Measurements from ENCODE around the gene ZSWIM1. TPM values are rescaled to one million over a fixed set of nuclear protein-coding genes. Genes with fewer than 3 reads are reported as not detected.

The ZSWIM1 gene
- total and polyA plus RNA-seq, 2 donors (not counting 1 experiment from before 2014, with no cell fraction given), result 5.4 to 15.7 TPM

GRCh38 chr20:45863543-45864470, 17.2 kb upstream of the ZSWIM1 start:
- Histone ChIP-seq H3K9ac (ENCODE audit: low read length) (no peak overlapping the region), H2AFZ (ENCODE audit: insufficient read depth, low read depth, low read length, poor library complexity, severe bottlenecking) (no peak overlapping the region), H3K27ac (ENCODE audit: low read length in 2 of 2) (no peak overlapping the region), H3K79me2 (ENCODE audit: control insufficient read depth, insufficient read depth, low read length) (peaks cover 30% of the 10 kb centered on the region), H3K4me2 (replicated peaks; ENCODE audit: low read depth, low read length, poor library complexity, severe bottlenecking) (no peak overlapping the region), H3K9me3 (ENCODE audit: control extremely low read depth in 1 of 3, control insufficient read depth in 2 of 3, insufficient read depth in 1 of 3, low read length in 2 of 3) (no peaks in the 10 kb centered on the region), H3K4me1 (ENCODE audit: control insufficient read depth in 2 of 2, insufficient read depth in 2 of 2, low read length in 2 of 2) (no peaks in the 10 kb centered on the region), H3K27me3 (replicated peaks in 1 of 4; ENCODE audit: control extremely low read depth in 1 of 4, control insufficient read depth in 3 of 4, insufficient read depth in 4 of 4, low read length in 3 of 4) (no peaks in the 10 kb centered on the region), H3K4me3 (ENCODE audit: control extremely low read depth in 1 of 5, extremely low read depth in 1 of 5, insufficient read depth in 1 of 5, low read depth in 2 of 5, low read length in 4 of 5) (no peak overlapping the region), H3K36me3 (replicated peaks in 1 of 2; ENCODE audit: control extremely low read depth in 1 of 2, control insufficient read depth in 1 of 2, extremely low read depth in 1 of 2, insufficient read depth in 2 of 2, low read length in 1 of 2) (no peaks in the 10 kb centered on the region), H4K20me1 (ENCODE audit: control insufficient read depth, insufficient read depth, low read length, poor library complexity, severe bottlenecking) (no peaks in the 10 kb centered on the region)
- intact Hi-C loops (cut with micrococcal nuclease), result no loop called here
- ChIA-PET CTCF (no interaction called here), POLR2A (interaction anchor here (0.7 kb wide), 1 partner anchor 187 kb away, joined by 5 read pairs; no protein-coding TSS in a partner anchor)
- WGBS (ENCODE audit: insufficient coverage), result 100% methylated on average over 5 of the region's 7 CpGs
- no peak overlapping the region for H3K27ac Mint-ChIP-seq
- TF ChIP-seq CTCF (IDR thresholded peaks at IDR 0.05), result no peak
- TF ChIP-seq EZH2 (IDR thresholded peaks at IDR 0.05; ENCODE audit: borderline replicate concordance, insufficient read depth, low read depth, low read length, poor library complexity, severe bottlenecking), result no peak
- DNase-seq, result no peak
- H3K27me3 Mint-ChIP-seq, result no peaks in the 10 kb centered on the region
- H3K4me1 Mint-ChIP-seq, result peaks cover 6% of the 10 kb centered on the region
- H3K4me3 Mint-ChIP-seq, result no peak overlapping the region
- no peak for ATAC-seq (ENCODE audit: low read depth)
- H3K9me3 Mint-ChIP-seq (ENCODE audit: insufficient read depth), result no peaks in the 10 kb centered on the region

- H2AFZ ChIP-seq (ENCODE audit: insufficient read depth, low read depth, low read length, poor library complexity, severe bottlenecking), result no peak overlapping the region
- TF ChIP-seq EZH2 (IDR thresholded peaks at IDR 0.05; ENCODE audit: borderline replicate concordance, insufficient read depth, low read depth, low read length, poor library complexity, severe bottlenecking) (no peak), CTCF (IDR thresholded peaks at IDR 0.05) (no peak)
- Mint-ChIP-seq H3K4me1 (no peaks in the 10 kb centered on the region), H3K4me3 (no peak overlapping the region), H3K27me3 (no peaks in the 10 kb centered on the region), H3K9me3 (ENCODE audit: insufficient read depth) (no peaks in the 10 kb centered on the region), H3K27ac (no peak overlapping the region)
- H3K27me3 ChIP-seq (replicated peaks in 1 of 4; ENCODE audit: control extremely low read depth in 1 of 4, control insufficient read depth in 3 of 4, insufficient read depth in 4 of 4, low read length in 3 of 4), result no peaks in the 10 kb centered on the region
- H3K36me3 ChIP-seq (replicated peaks in 1 of 2; ENCODE audit: control extremely low read depth in 1 of 2, control insufficient read depth in 1 of 2, extremely low read depth in 1 of 2, insufficient read depth in 2 of 2, low read length in 1 of 2), result no peaks in the 10 kb centered on the region
- H3K4me2 ChIP-seq (replicated peaks; ENCODE audit: low read depth, low read length, poor library complexity, severe bottlenecking), result no peak overlapping the region
- intact Hi-C loops (cut with micrococcal nuclease), result no loop called here
- no peaks in the 10 kb centered on the region for H4K20me1 ChIP-seq (ENCODE audit: control insufficient read depth, insufficient read depth, low read length, poor library complexity, severe bottlenecking)
- peaks cover 9% of the 10 kb centered on the region for H3K79me2 ChIP-seq (ENCODE audit: control insufficient read depth, insufficient read depth, low read length)
- no peak overlapping the region for H3K27ac ChIP-seq (ENCODE audit: low read length in 2 of 2)
- ATAC-seq (ENCODE audit: low read depth), result no peak
- CTCF ChIA-PET, result interaction anchor here (1.0 kb wide), 1 partner anchor 9 kb away, joined by 3 read pairs; no protein-coding TSS in a partner anchor
- no peaks in the 10 kb centered on the region for H3K9me3 ChIP-seq (ENCODE audit: control extremely low read depth in 1 of 3, control insufficient read depth in 2 of 3, insufficient read depth in 1 of 3, low read length in 2 of 3)
- POLR2A ChIA-PET, result no interaction called here
- H3K4me1 ChIP-seq (ENCODE audit: control insufficient read depth in 2 of 2, insufficient read depth in 2 of 2, low read length in 2 of 2), result no peaks in the 10 kb centered on the region
- WGBS (ENCODE audit: insufficient coverage), result 96% methylated on average over 4 of the region's 5 CpGs
- no peak for DNase-seq
- no peak overlapping the region for H3K9ac ChIP-seq (ENCODE audit: low read length)
- no peak overlapping the region for H3K4me3 ChIP-seq (ENCODE audit: control extremely low read depth in 1 of 5, extremely low read depth in 1 of 5, insufficient read depth in 1 of 5, low read depth in 2 of 5, low read length in 4 of 5)
Measured at GRCh38 chr20:45866454-45866853, 14.6 kb upstream of the ZSWIM1 start.
